Measurements from ENCODE around the gene ACTR8.

- TF ChIP-seq CTCF (IDR thresholded peaks at IDR 0.05; ENCODE audit: low read depth, low read length, poor library complexity, severe bottlenecking) = no peak
- no peak for TF ChIP-seq EZH2phosphoT487 (IDR thresholded peaks at IDR 0.05; ENCODE audit: borderline replicate concordance, low read length)
Observed at GRCh38 chr3:53824795-53825194, 57.2 kb downstream of the ACTR8 start.
